Type B pancreatic cell (in vitro differentiated cells): ENCODE data around the gene MAPK8IP3. TPM values are rescaled to one million over a fixed set of nuclear protein-coding genes. Genes with fewer than 3 reads are reported as not detected.
A peak's percentile ranks its signal among the peaks of the same experiment; 100 is the strongest.

ENCODE experiments used
- DNase-seq: peaks from one replicate; pipeline ENCODE4 v3.0.0; 2021; ENCODE audit warnings: mixed read lengths; ENCODE audit not compliant: unreplicated experiment; ENCODE audit errors: extremely low spot score
- H3K27ac Mint-ChIP-seq: 2 replicates; pipeline ENCODE4 v1.8.0; 2021; ENCODE audit warnings: mild to moderate bottlenecking, mixed read lengths
- H3K27me3 Mint-ChIP-seq: 2 replicates; pipeline ENCODE4 v1.8.0; 2021; ENCODE audit warnings: mixed read lengths
- H3K36me3 Mint-ChIP-seq: 2 replicates; pipeline ENCODE4 v1.8.0; 2021; ENCODE audit warnings: mixed read lengths
- H3K4me1 Mint-ChIP-seq: one replicate; pipeline ENCODE4 v1.8.0; 2021; ENCODE audit warnings: mixed read lengths; ENCODE audit not compliant: unreplicated experiment
- H3K4me3 Mint-ChIP-seq: 2 replicates; pipeline ENCODE4 v1.8.0; 2021; ENCODE audit warnings: mild to moderate bottlenecking, mixed read lengths
- H3K9me3 Mint-ChIP-seq: 2 replicates; pipeline ENCODE4 v1.8.0; 2021; ENCODE audit warnings: mixed read lengths
- total RNA-seq: library from RNA; stranded (reverse); gene quantifications from 2 replicates; pipeline ENCODE4 v1.2.1, GENCODE V29; 2021; ENCODE audit warnings: low replicate concordance
- TF ChIP-seq, protein P1 (sequence below): fragments of 200-600 bp; sonication (generic); conservative IDR thresholded peaks from 2 replicates; pipeline ENCODE4 v1.5.0; 2021; ENCODE audit warnings: antibody characterized with exemption, mild to moderate bottlenecking

The MAPK8IP3 gene
- total RNA-seq, 1 donor from 2014 or later: 97.5 TPM

DNA sequence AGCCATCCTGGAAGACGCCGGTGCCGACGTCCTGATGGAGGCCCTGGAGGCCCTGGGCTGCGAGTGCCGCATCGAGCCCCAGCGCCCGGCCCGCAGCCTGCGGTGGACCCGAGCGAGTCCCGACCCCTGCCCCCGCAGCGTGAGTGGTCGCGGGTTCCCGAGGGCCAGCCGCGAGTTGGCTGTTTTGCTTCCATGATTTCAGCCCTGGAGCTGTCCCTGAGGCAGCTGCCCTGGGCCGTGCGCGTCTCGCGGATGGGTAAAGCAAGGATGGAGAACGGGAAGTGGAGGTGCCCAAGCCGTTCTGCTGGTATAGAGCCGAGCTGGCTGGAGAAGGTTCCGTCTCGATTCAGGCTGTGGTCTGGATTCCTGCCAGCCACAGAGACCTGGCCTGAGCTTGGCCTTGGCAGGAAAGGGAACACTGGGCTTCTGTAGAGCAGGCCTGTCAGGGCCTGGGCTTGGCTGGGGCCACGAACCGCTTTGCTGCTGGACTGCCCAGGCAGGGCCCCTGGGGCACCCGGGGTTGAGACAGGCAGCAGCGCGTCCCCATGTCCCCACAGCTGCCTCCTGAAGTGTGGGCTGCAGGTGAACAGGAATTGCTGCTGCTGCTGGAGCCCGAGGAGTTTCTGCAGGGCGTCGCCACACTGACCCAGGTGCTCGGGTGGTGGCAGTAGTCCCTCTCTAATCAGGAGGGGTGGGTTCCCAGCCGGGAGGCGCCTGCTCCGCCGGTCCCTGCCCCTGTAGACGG, 67.9 kb downstream of the MAPK8IP3 start:
- Mint-ChIP-seq H3K27me3 (no peaks in the 10 kb centered on the region), H3K36me3 (peaks cover 4% of the 10 kb centered on the region), H3K9me3 (no peaks in the 10 kb centered on the region), H3K27ac (no peak overlapping the region), H3K4me1 (no peaks in the 10 kb centered on the region), H3K4me3 (peak overlapping the region; percentile 85)
- TF ChIP-seq, protein P1, sequence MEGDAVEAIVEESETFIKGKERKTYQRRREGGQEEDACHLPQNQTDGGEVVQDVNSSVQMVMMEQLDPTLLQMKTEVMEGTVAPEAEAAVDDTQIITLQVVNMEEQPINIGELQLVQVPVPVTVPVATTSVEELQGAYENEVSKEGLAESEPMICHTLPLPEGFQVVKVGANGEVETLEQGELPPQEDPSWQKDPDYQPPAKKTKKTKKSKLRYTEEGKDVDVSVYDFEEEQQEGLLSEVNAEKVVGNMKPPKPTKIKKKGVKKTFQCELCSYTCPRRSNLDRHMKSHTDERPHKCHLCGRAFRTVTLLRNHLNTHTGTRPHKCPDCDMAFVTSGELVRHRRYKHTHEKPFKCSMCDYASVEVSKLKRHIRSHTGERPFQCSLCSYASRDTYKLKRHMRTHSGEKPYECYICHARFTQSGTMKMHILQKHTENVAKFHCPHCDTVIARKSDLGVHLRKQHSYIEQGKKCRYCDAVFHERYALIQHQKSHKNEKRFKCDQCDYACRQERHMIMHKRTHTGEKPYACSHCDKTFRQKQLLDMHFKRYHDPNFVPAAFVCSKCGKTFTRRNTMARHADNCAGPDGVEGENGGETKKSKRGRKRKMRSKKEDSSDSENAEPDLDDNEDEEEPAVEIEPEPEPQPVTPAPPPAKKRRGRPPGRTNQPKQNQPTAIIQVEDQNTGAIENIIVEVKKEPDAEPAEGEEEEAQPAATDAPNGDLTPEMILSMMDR: no peak
- DNase-seq: no peak

GRCh38 chr16:1774448-1774780, 68.4 kb downstream of the MAPK8IP3 start:
- TF ChIP-seq, protein P1: no peak
- Mint-ChIP-seq H3K27me3 (no peaks in the 10 kb centered on the region), H3K36me3 (peaks cover 4% of the 10 kb centered on the region), H3K4me3 (no peak overlapping the region), H3K9me3 (no peaks in the 10 kb centered on the region), H3K4me1 (no peaks in the 10 kb centered on the region), H3K27ac (no peak overlapping the region)
- no peak for DNase-seq

DNA sequence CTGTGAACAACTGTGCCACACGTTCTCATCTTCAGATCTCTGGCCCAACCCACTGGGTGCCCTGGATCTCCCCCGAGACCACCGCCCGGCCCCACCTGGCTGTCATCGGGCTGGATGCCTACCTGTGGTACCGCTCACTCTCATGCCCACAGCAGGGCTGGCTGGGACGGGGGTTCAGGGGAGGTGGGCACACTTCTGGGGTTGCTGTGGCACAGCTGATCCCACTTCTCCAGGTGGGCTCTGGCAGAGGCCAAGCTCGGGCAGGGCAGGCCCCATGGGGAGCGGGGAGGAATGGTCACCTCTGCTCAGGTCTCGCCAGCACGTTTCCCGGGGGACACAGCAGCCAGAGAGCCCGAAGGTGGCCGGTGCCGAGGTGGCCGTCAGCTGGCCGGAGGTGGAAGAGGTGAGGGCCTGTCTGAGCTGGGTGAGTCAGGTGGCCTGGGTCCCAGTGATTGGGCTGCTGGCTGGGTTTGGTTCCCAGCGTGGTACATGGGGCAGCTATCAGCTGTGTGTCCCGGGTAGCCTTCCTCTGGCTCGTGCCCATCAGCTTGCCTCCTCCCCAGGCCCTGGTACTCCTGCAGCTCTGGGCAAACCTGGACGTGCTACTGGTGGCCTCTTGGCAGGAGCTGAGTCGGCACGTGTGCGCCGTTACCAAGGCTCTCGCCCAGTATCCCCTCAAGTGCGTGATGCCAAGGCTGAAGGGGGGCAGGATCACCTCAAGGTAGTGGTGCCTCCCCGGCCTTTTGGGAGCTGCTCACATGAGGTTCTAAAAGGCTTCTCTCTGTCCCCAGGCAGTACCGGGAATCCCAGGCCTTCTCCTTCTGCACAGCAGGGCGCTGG, 69.2 kb downstream of the MAPK8IP3 start:
- H3K27ac Mint-ChIP-seq: no peak overlapping the region
- no peaks in the 10 kb centered on the region for H3K4me1 Mint-ChIP-seq
- peak overlapping the region; percentile 54 for H3K4me3 Mint-ChIP-seq
- H3K9me3 Mint-ChIP-seq: no peaks in the 10 kb centered on the region
- peaks cover 4% of the 10 kb centered on the region for H3K36me3 Mint-ChIP-seq
- no peak for DNase-seq
- TF ChIP-seq, protein P1: no peak
- H3K27me3 Mint-ChIP-seq: no peaks in the 10 kb centered on the region

GRCh38 chr16:1775846-1776671, 70.1 kb downstream of the MAPK8IP3 start:
- DNase-seq: no peak
- peaks cover under 1% of the 10 kb centered on the region for H3K4me1 Mint-ChIP-seq
- H3K9me3 Mint-ChIP-seq: no peaks in the 10 kb centered on the region
- H3K36me3 Mint-ChIP-seq: peaks cover 4% of the 10 kb centered on the region
- no peaks in the 10 kb centered on the region for H3K27me3 Mint-ChIP-seq
- TF ChIP-seq, protein P1: no peak
- peak overlapping the region; percentile 75 for H3K27ac Mint-ChIP-seq
- peak overlapping the region; percentile 41 for H3K4me3 Mint-ChIP-seq

GRCh38 chr16:1776672-1776955, 70.6 kb downstream of the MAPK8IP3 start:
- H3K9me3 Mint-ChIP-seq: no peaks in the 10 kb centered on the region
- peaks cover 4% of the 10 kb centered on the region for H3K36me3 Mint-ChIP-seq
- peak overlapping the region; percentile 41 for H3K4me3 Mint-ChIP-seq
- TF ChIP-seq, protein P1: no peak
- no peak for DNase-seq
- H3K4me1 Mint-ChIP-seq: peaks cover 6% of the 10 kb centered on the region
- H3K27ac Mint-ChIP-seq: peak overlapping the region; percentile 75
- H3K27me3 Mint-ChIP-seq: no peaks in the 10 kb centered on the region
